Measurements from ENCODE around the gene ARMC3.

The ARMC3 gene

DNA sequence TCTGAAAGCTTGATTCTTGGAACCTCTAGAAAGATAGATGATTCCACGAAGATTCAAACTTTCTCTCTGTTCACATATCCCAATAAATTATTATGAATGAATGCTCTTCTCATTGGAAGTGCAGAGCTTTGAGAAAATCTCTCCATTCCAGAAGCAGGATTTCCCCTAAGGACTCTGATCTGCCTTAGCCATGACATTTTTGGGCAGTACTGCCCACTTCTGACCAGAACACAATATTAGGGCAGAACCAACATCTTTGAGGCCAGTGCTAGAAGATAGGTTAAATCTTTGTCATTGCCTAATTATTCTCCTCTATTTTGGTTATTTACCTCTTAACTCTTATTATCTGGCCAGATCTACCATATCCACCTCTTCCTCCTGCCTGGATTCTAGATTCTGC lies 49.9 kb downstream of the ARMC3 start:
- no peak for TF ChIP-seq CTCF (IDR thresholded peaks at IDR 0.05; ENCODE audit: control insufficient read depth, insufficient read depth, low read depth, low read length, missing control alignments)
- no peak for DNase-seq (ENCODE audit: low read depth)
- H3K4me3 ChIP-seq (ENCODE audit: control insufficient read depth, low read depth, low read length), result no peak overlapping the region

DNA sequence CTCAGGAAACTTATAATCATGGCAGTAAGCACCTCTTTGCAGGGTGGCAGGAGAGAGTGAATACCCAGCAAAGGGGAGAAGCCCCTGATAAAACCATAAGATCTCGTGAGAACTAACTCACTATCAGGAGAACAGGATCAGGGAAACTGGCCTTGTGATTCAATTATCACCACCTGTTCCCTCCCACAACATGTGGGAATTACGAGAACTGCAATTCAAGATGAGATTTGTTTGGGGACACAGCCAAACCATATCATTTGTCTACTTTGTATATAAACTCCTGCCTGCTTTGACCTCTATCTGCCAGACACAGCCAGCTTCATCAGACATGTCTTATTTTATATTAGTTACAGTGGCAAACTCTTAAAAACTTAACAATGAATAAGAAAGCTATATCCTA lies 50.4 kb downstream of the ARMC3 start:
- no peak for TF ChIP-seq CTCF (IDR thresholded peaks at IDR 0.05; ENCODE audit: control insufficient read depth, insufficient read depth, low read depth, low read length, missing control alignments)
- no peak for DNase-seq (ENCODE audit: low read depth)
- H3K4me3 ChIP-seq (ENCODE audit: control insufficient read depth, low read depth, low read length), result no peak overlapping the region

DNA sequence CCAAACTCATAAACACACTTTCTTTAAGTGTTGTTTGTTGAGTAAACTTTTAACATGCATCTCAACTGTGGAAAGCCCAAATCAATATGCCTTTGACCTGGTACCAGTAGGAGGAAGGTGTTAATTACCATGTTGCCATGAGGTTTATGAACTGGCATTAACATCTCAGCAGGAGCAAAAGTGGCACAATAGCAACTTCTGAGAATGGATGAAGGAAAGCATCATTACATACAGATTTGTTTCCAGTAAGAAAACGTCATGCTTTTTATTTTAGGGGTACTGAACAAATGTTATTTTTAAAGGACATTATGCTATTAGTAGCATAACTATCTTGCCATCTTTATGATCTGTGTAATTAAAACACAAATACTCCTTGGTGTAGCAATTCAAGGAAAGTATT lies 51.1 kb downstream of the ARMC3 start:
- H3K4me3 ChIP-seq (ENCODE audit: control insufficient read depth, low read depth, low read length), result no peak overlapping the region
- DNase-seq (ENCODE audit: low read depth), result no peak
- TF ChIP-seq CTCF (IDR thresholded peaks at IDR 0.05; ENCODE audit: control insufficient read depth, insufficient read depth, low read depth, low read length, missing control alignments), result no peak

- no peak for TF ChIP-seq CTCF (IDR thresholded peaks at IDR 0.05; ENCODE audit: control insufficient read depth, insufficient read depth, low read depth, low read length, missing control alignments)
- H3K4me3 ChIP-seq (ENCODE audit: control insufficient read depth, low read depth, low read length), result no peak overlapping the region
- DNase-seq (ENCODE audit: low read depth), result no peak
Measured at GRCh38 chr10:22980822-22981221, 53.0 kb downstream of the ARMC3 start.

DNA sequence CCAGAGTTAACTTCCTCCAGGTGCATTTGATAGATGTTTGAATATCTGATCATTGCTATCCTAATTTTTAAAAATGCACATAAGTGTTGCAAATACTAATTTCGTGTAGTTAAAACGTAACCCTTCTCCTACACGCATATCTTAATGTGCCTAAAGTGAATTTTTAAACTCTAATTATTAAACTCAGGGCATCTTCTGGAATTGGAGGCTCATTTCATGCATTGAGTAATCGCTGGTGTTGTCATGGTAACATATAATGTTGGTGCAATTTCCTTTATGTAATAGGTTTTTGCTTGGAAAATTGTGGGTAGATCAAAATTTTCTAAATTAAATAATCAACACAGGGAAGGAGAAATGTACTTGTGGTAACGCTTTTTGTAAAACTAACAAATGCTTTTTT lies 56.2 kb downstream of the ARMC3 start:
- H3K4me3 ChIP-seq (ENCODE audit: control insufficient read depth, low read depth, low read length), result no peak overlapping the region
- TF ChIP-seq CTCF (IDR thresholded peaks at IDR 0.05; ENCODE audit: control insufficient read depth, insufficient read depth, low read depth, low read length, missing control alignments), result no peak
- DNase-seq (ENCODE audit: low read depth), result no peak

DNA sequence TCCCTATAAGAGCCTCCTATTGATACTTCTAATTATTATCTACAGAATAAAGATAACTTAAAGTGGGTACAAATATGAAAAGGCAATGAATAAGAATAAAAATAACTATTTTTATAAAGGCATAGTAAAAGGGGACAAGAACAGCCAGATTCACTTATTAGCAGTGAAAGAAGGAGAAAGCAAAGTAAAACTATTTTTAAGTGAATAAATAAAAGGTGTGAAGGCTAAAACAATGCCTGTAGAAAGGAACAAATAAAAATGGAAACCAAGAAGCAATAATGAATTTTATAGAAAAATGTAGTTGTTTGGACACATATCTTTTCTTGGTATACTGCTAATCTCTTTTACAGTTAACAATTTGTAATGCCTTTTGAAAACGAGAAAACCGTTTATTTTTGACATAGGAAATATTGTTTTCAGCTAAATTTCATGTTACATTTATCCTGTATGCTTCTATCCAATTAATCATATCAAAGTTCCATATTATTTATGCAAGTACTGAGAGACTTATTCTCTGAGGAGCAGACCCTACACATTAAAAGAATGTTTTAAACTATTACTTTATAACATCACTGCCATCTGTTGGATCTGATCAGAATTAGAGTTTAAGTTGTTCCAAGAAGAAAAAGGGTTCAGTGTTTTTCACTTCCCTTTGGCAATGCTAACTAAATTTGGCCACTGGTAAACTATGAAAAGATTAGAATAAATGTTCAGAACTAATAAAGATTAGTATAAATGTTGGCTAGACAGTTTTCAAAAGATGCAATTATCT lies 59.1 kb downstream of the ARMC3 start:
- no peak overlapping the region for H3K4me3 ChIP-seq (ENCODE audit: control insufficient read depth, low read depth, low read length)
- TF ChIP-seq CTCF (IDR thresholded peaks at IDR 0.05; ENCODE audit: control insufficient read depth, insufficient read depth, low read depth, low read length, missing control alignments), result peak; percentile 25
- DNase-seq (ENCODE audit: low read depth), result peak; percentile 7
